Neural cell (in vitro differentiated cells): Measurements from ENCODE around the gene CST6. TPM values are rescaled to one million over a fixed set of nuclear protein-coding genes. Genes with fewer than 3 reads are reported as not detected.
"Not testable (repeated sequence)": the region's sequence is repeated elsewhere in the genome, so short reads cannot be mapped to it uniquely, and the experiment has no call there.

Experiments used
- H2AFZ ChIP-seq: fragments of 200-600, 300-800 bp; sonication (generic), shearing (Covaris generic); 2 replicates; pipeline ENCODE4 v1.6.0; 2014; ENCODE audit warnings: low read depth, mild to moderate bottlenecking, antibody characterized with exemption, low read length, moderate library complexity
- H3F3A ChIP-seq: fragments of 200-600 bp; shearing (Covaris generic); 2 replicates; pipeline ENCODE4 v1.6.1; 2016; ENCODE audit warnings: mild to moderate bottlenecking, moderate library complexity, mixed read lengths, antibody characterized with exemption, low read length; ENCODE audit not compliant: insufficient read depth, poor library complexity, severe bottlenecking
- H3K27ac ChIP-seq: fragments of 200-600, 300-800 bp; sonication (generic), shearing (Covaris generic); 2 replicates; pipeline ENCODE4 v1.5.1; 2014; ENCODE audit warnings: mild to moderate bottlenecking, low read length, moderate library complexity
- H3K27me3 ChIP-seq: fragments of 300-800, 200-600 bp; sonication (generic), shearing (Covaris generic); 2 replicates; pipeline ENCODE4 v1.6.0; 2014; ENCODE audit warnings: mild to moderate bottlenecking, low read depth, low read length, moderate library complexity; ENCODE audit not compliant: insufficient read depth
- H3K36me3 ChIP-seq: fragments of 300-800, 200-600 bp; sonication (generic), shearing (Covaris generic); 2 replicates; pipeline ENCODE4 v1.5.1; 2014; ENCODE audit warnings: mild to moderate bottlenecking, antibody characterized with exemption, low read length, moderate library complexity; ENCODE audit not compliant: insufficient read depth
- H3K4me2 ChIP-seq: fragments of 300-800, 200-600 bp; sonication (generic), shearing (Covaris generic); 2 replicates; pipeline ENCODE4 v1.6.0; 2014; ENCODE audit warnings: mild to moderate bottlenecking, low read length
- H3K4me3 ChIP-seq: fragments of 300-800, 200-600 bp; sonication (generic), shearing (Covaris generic); 2 replicates; pipeline ENCODE4 v1.5.1; 2014; ENCODE audit warnings: mild to moderate bottlenecking, low read length, moderate library complexity
- H3K79me2 ChIP-seq: fragments of 200-600 bp; shearing (Covaris generic); replicated peaks from 2 replicates; pipeline ENCODE4 v1.6.0; 2014; ENCODE audit warnings: mild to moderate bottlenecking, low read length, moderate library complexity; ENCODE audit not compliant: insufficient read depth
- H3K9ac ChIP-seq: fragments of 300-800, 200-600 bp; sonication (generic), shearing (Covaris generic); 2 replicates; pipeline ENCODE4 v1.6.1; 2016; ENCODE audit warnings: mild to moderate bottlenecking, low read length, mixed read lengths
- H3K9me2 ChIP-seq: fragments of 200-600 bp; shearing (Covaris generic); 2 replicates; pipeline ENCODE4 v1.6.1; 2016; ENCODE audit warnings: mild to moderate bottlenecking, low read length, mixed read lengths; ENCODE audit not compliant: insufficient read depth
- H3K9me3 ChIP-seq: fragments of 200-600, 300-800 bp; sonication (generic), shearing (Covaris generic); 2 replicates; pipeline ENCODE4 v1.6.1; 2016; ENCODE audit warnings: mild to moderate bottlenecking, mixed run types, low read length, moderate library complexity, mixed read lengths
- H4K20me1 ChIP-seq: fragments of 200-600 bp; shearing (Covaris generic); 2 replicates; pipeline ENCODE4 v1.6.1; 2016; ENCODE audit warnings: mild to moderate bottlenecking, mixed run types; ENCODE audit not compliant: insufficient read depth
- EP300 ChIP-seq: fragments of 450-650 bp; conservative IDR thresholded peaks from 2 replicates; pipeline ENCODE4 v1.6.1; 2014; ENCODE audit warnings: antibody characterized with exemption, mild to moderate bottlenecking, moderate library complexity; ENCODE audit not compliant: poor library complexity, severe bottlenecking
- EZH2 ChIP-seq: fragments of 200-600, 300-800 bp; shearing (Covaris generic), sonication (generic); IDR thresholded peaks from 2 replicates; pipeline ENCODE4 v1.6.1; 2014; ENCODE audit warnings: antibody characterized with exemption, low read length, borderline replicate concordance, mild to moderate bottlenecking; ENCODE audit not compliant: insufficient read depth, poor library complexity, severe bottlenecking
- MXI1 ChIP-seq: fragments of 450-650 bp; conservative IDR thresholded peaks from 2 replicates; pipeline ENCODE4 v1.6.1; 2014; ENCODE audit warnings: antibody characterized with exemption, mild to moderate bottlenecking; ENCODE audit not compliant: poor library complexity, severe bottlenecking
- POLR2AphosphoS5 ChIP-seq: IDR thresholded peaks from 2 replicates; pipeline ENCODE4 v1.6.1; 2012
- RAD21 ChIP-seq: fragments of 450-650 bp; conservative IDR thresholded peaks from 2 replicates; pipeline ENCODE4 v1.6.1; 2014; ENCODE audit warnings: antibody characterized with exemption, mild to moderate bottlenecking, moderate library complexity
- SMC3 ChIP-seq: fragments of 450-650 bp; conservative IDR thresholded peaks from 2 replicates; pipeline ENCODE4 v1.6.1; 2014; ENCODE audit warnings: antibody characterized with exemption, mild to moderate bottlenecking, moderate library complexity; ENCODE audit not compliant: poor library complexity
- TAF1 ChIP-seq: IDR thresholded peaks from 2 replicates; pipeline ENCODE4 v1.6.1; 2012; ENCODE audit warnings: low read depth
- polyA plus RNA-seq: library from polyadenylated mRNA; depleted of rRNA; stranded (reverse); fragments of >200 nt; gene quantifications from 2 replicates; pipeline ENCODE4 v1.2.3, GENCODE V29; 2014
- TF ChIP-seq, protein P1 (sequence below): IDR thresholded peaks from 2 replicates; pipeline ENCODE4 v1.6.1; 2012; ENCODE audit warnings: borderline replicate concordance
- TF ChIP-seq, protein P2 (sequence below): fragments of 450-650 bp; IDR thresholded peaks from 2 replicates; pipeline ENCODE4 v1.5.1; 2014; ENCODE audit warnings: antibody characterized with exemption, mild to moderate bottlenecking, moderate library complexity; ENCODE audit not compliant: poor library complexity, severe bottlenecking

The CST6 gene
- polyA plus RNA-seq, 1 donor from 2014 or later, result not detected

DNA sequence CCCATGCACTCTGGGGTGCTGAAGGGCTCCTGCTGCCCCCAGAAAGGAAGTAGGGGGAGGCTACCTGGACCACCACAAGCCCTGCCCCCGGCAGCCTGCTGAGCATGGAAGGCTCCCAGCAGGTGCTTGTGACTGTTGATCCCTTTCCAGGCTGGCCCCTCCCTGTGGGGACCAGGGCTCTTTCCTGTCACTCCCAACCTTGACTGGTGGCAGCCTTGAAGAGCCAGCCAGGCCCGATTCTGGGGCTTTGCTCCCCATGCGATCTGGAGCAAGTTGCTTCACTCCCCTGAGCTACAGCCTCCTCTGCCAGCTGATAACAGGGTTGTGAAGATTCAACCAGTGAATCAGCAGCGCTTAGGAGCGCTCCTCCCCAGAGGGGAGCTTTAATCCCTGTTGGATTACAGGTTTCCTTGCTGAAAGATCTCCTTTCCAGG, 4.6 kb upstream of the CST6 start:
- H3K79me2 ChIP-seq, result peaks cover 9% of the 10 kb centered on the region
- no peaks in the 10 kb centered on the region for H3K9me3 ChIP-seq
- H3K27ac ChIP-seq, result no peak overlapping the region
- TF ChIP-seq, protein P1, sequence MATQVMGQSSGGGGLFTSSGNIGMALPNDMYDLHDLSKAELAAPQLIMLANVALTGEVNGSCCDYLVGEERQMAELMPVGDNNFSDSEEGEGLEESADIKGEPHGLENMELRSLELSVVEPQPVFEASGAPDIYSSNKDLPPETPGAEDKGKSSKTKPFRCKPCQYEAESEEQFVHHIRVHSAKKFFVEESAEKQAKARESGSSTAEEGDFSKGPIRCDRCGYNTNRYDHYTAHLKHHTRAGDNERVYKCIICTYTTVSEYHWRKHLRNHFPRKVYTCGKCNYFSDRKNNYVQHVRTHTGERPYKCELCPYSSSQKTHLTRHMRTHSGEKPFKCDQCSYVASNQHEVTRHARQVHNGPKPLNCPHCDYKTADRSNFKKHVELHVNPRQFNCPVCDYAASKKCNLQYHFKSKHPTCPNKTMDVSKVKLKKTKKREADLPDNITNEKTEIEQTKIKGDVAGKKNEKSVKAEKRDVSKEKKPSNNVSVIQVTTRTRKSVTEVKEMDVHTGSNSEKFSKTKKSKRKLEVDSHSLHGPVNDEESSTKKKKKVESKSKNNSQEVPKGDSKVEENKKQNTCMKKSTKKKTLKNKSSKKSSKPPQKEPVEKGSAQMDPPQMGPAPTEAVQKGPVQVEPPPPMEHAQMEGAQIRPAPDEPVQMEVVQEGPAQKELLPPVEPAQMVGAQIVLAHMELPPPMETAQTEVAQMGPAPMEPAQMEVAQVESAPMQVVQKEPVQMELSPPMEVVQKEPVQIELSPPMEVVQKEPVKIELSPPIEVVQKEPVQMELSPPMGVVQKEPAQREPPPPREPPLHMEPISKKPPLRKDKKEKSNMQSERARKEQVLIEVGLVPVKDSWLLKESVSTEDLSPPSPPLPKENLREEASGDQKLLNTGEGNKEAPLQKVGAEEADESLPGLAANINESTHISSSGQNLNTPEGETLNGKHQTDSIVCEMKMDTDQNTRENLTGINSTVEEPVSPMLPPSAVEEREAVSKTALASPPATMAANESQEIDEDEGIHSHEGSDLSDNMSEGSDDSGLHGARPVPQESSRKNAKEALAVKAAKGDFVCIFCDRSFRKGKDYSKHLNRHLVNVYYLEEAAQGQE, result no peak
- no peak for TF ChIP-seq EZH2
- no peaks in the 10 kb centered on the region for H3K36me3 ChIP-seq
- no peak overlapping the region for H3K9ac ChIP-seq
- no peak overlapping the region for H3K4me3 ChIP-seq
- no peaks in the 10 kb centered on the region for H3F3A ChIP-seq
- no peaks in the 10 kb centered on the region for H3K9me2 ChIP-seq
- H3K27me3 ChIP-seq, result peaks cover 6% of the 10 kb centered on the region
- H4K20me1 ChIP-seq, result no peaks in the 10 kb centered on the region
- no peak overlapping the region for H3K4me2 ChIP-seq
- no peak overlapping the region for H2AFZ ChIP-seq

DNA sequence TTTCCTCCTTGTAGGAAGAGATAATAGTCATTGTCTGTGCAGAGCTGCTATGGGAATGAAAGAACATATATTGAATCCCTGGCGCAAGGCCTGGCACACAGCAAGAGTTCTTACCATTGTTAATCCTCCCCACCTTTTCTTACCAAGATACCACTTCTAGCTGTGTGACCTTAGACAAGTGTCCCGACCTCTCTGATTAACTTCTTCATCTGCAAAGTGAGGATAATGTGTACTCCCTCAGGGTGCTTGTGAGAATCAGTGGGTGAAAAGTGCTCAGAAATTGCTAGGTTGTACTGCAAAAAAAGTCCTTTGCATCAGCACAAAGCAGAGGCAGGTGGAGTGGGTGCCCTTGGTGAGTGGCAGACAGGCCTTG, 3.7 kb upstream of the CST6 start:
- Histone ChIP-seq H4K20me1 (no peaks in the 10 kb centered on the region), H3K27me3 (peaks cover 10% of the 10 kb centered on the region), H3K9ac (no peak overlapping the region), H3F3A (no peaks in the 10 kb centered on the region), H3K9me2 (no peaks in the 10 kb centered on the region), H3K4me3 (no peak overlapping the region), H2AFZ (no peak overlapping the region), H3K36me3 (no peaks in the 10 kb centered on the region), H3K4me2 (no peak overlapping the region), H3K79me2 (peaks cover 5% of the 10 kb centered on the region), H3K9me3 (no peaks in the 10 kb centered on the region), H3K27ac (no peak overlapping the region)
- no peak for TF ChIP-seq TAF1
- no peak for TF ChIP-seq POLR2AphosphoS5
- TF ChIP-seq MXI1, result no peak
- TF ChIP-seq, protein P2, sequence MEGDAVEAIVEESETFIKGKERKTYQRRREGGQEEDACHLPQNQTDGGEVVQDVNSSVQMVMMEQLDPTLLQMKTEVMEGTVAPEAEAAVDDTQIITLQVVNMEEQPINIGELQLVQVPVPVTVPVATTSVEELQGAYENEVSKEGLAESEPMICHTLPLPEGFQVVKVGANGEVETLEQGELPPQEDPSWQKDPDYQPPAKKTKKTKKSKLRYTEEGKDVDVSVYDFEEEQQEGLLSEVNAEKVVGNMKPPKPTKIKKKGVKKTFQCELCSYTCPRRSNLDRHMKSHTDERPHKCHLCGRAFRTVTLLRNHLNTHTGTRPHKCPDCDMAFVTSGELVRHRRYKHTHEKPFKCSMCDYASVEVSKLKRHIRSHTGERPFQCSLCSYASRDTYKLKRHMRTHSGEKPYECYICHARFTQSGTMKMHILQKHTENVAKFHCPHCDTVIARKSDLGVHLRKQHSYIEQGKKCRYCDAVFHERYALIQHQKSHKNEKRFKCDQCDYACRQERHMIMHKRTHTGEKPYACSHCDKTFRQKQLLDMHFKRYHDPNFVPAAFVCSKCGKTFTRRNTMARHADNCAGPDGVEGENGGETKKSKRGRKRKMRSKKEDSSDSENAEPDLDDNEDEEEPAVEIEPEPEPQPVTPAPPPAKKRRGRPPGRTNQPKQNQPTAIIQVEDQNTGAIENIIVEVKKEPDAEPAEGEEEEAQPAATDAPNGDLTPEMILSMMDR, result no peak
- no peak for TF ChIP-seq EZH2

DNA sequence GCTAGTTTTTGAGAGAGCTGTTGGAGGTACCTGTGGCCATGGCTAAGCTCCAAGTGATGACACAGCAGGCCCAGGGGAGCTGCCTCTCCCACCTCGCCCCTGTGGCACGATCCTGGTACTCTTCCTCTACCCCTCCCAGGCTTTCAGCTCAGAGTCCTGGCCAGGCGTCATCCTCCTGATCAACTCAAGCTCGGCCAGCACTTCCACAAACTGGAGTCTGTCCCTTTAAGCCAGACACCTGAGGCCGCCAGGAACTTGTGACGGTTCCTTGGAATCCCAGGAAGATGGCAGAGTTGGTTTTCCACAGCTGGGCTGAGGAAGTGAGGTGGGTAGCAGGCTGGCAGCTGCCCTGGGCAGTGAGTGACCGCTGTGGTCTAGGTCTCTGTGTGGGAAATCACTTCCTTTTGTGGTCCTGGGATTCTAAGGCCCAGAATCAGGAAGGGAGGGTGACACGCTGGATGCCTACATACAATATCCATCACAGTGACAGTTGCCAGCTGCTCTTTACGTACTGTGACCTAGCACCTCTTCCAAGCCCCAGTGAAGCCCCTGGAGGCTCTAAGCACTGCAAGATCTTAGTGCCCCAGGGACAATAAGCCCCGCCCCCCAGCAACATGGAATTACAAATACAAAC, 3.2 kb upstream of the CST6 start:
- H3F3A ChIP-seq, result no peaks in the 10 kb centered on the region
- H3K4me2 ChIP-seq, result no peak overlapping the region
- H3K9ac ChIP-seq, result no peak overlapping the region
- H3K9me3 ChIP-seq, result no peaks in the 10 kb centered on the region
- no peak overlapping the region for H2AFZ ChIP-seq
- no peak overlapping the region for H3K4me3 ChIP-seq
- H3K27ac ChIP-seq, result no peak overlapping the region
- peaks cover 15% of the 10 kb centered on the region for H3K27me3 ChIP-seq
- H4K20me1 ChIP-seq, result no peaks in the 10 kb centered on the region
- no peaks in the 10 kb centered on the region for H3K9me2 ChIP-seq
- peaks cover under 1% of the 10 kb centered on the region for H3K79me2 ChIP-seq
- no peaks in the 10 kb centered on the region for H3K36me3 ChIP-seq
- TF ChIP-seq EZH2 (no peak), SMC3 (no peak), EP300 (no peak), TAF1 (no peak), POLR2AphosphoS5 (no peak), RAD21 (no peak)
- TF ChIP-seq, protein P1, result no peak

DNA sequence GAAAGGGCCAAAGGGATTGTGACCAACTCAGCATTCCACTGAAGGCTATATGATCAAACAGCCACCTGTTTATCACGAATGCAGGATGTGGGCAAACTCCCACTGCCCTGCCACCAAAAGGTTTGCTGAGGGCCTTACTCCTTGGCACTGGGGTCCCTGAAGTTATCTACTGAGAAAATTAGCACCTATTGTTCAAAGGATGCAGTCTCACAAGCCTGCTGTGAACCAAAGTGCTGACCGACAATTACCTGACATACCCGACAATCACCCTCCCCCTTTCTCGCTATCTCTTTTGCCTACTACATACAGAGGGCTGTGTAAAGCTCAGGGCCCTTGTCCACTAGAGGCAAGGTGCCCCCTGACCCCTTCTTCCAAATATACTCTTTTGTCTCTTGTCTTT, 1.8 kb upstream of the CST6 start:
- H2AFZ ChIP-seq, H3K9me2 ChIP-seq: not testable (repeated sequence)

More for the DNA sequence above, 1.8 kb upstream of the CST6 start:
- not testable (repeated sequence) for H3K79me2 ChIP-seq, H3K9me3 ChIP-seq, H4K20me1 ChIP-seq, H3K4me3 ChIP-seq, H3K4me2 ChIP-seq, H3K36me3 ChIP-seq, H3F3A ChIP-seq, H3K9ac ChIP-seq, H3K27ac ChIP-seq
- H3K27me3 ChIP-seq, result peaks cover 15% of the 10 kb centered on the region
